GM19452 (cell line): Measurements from ENCODE around the gene BCAP31.

Experiments
- ATAC-seq: cut with Tn5 transposase; IDR thresholded peaks from one replicate; pipeline ENCODE4 v1.9.1; 2021; ENCODE audit not compliant: unreplicated experiment

The BCAP31 gene

DNA sequence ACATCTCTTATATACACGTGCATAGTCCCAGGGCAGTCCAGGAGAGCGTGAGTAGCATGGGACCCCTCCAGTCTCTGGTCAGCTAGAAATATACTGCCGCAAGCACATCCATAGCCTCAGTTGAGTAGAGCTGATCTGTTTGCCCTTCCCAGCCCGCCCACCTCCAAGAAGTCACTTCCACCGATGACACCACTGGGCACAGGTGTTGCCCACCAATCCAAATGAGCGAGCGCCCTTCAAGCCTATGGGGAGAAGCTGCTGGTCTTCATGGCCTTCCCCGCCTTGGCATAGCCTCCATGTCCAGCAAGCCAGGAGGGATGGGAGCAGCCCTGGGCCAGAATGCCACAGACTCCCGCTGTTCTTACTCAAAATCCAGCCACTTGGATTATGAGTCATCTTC, 67.0 kb downstream of the BCAP31 start:
- ATAC-seq: no peak

DNA sequence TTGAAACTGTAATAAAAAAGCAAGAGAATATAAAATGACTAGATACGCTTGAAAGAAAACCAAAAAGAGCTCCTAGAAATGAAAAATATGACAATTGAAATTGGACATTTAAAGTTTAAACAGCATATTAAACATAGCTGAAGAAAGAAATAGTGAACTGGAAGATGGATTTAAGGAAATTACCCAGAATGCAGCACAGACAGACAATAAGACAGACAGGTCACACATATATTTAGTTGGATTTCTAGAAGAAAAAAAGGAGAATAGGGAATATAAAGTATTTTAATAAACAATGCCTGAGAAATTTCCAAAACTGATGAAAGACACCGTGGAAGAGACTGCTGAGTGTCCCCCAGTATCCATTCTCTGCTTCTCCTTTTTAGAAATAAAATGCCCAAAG, 70.6 kb downstream of the BCAP31 start:
- no peak for ATAC-seq

DNA sequence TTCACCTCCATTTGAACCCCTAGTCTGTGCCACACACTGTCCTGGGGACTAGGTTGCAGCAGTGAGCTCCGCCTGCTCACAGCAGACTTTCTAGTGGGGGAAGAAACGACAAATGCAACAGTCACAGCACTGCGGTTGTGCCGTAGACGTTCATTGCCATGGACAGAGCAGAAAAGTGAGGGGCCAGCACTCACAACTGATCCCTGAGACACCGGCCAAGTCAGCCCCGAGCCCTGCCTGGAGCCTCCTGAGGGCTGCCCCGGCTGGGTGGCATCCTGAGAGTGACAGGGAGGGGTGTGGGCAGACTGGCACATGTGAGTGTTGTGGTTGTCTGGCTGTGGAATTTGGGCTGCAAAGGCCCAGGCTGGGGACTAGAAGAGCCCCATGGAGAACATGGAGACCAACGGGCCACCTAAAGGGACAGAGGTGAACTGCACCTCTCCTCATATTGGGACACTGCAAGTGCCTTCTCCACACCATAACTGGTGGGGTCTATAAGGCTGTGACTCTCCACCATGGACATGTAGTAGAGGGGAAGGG, 72.6 kb downstream of the BCAP31 start:
- ATAC-seq: no peak

- no peak for ATAC-seq
These were observed 73.2 kb downstream of the BCAP31 start for GRCh38 chrX:153650959-153651358.
